H9 (cell line): Measurements from ENCODE around the gene AQP3. TPM values are rescaled to one million over a fixed set of nuclear protein-coding genes. Genes with fewer than 3 reads are reported as not detected.

Experiments used
- DNase-seq: peaks from one replicate; pipeline ENCODE4 v3.0.0-alpha.2; 2017
- H2AFZ ChIP-seq: one replicate; pipeline ENCODE4 v1.6.1; 2013; ENCODE audit warnings: mild to moderate bottlenecking, low read length, control low read depth, moderate library complexity
- H2AK5ac ChIP-seq: 2 replicates; pipeline ENCODE4 v1.6.1; 2013; ENCODE audit warnings: low read length, control low read depth, mixed read lengths; ENCODE audit not compliant: insufficient read length
- H2BK120ac ChIP-seq: one replicate; pipeline ENCODE4 v1.6.1; 2013; ENCODE audit warnings: low read depth, mild to moderate bottlenecking, low read length, control low read depth, inconsistent platforms; ENCODE audit not compliant: poor library complexity, severe bottlenecking
- H2BK12ac ChIP-seq: 2 replicates; pipeline ENCODE4 v1.6.1; 2013; ENCODE audit warnings: low read length, control low read depth, mixed read lengths, low read depth; ENCODE audit not compliant: insufficient read length
- H2BK15ac ChIP-seq: 2 replicates; pipeline ENCODE4 v1.6.1; 2013; ENCODE audit warnings: low read depth, low read length, control low read depth
- H2BK20ac ChIP-seq: one replicate; pipeline ENCODE4 v1.6.1; 2013; ENCODE audit warnings: low read depth, mild to moderate bottlenecking, low read length, control low read depth, inconsistent platforms; ENCODE audit not compliant: poor library complexity, severe bottlenecking
- H2BK5ac ChIP-seq: 2 replicates; pipeline ENCODE4 v1.6.1; 2013; ENCODE audit warnings: low read length, control low read depth, mixed read lengths; ENCODE audit not compliant: insufficient read length
- H3K14ac ChIP-seq: 2 replicates; pipeline ENCODE4 v1.6.1; 2013; ENCODE audit warnings: low read length, control low read depth; ENCODE audit not compliant: insufficient read depth
- H3K18ac ChIP-seq: 2 replicates; pipeline ENCODE4 v1.6.1; 2013; ENCODE audit warnings: low read depth, mild to moderate bottlenecking, mixed read lengths, low read length, control low read depth; ENCODE audit not compliant: insufficient read length
- H3K23ac ChIP-seq: 2 replicates; pipeline ENCODE4 v1.6.1; 2013; ENCODE audit warnings: low read length, control low read depth, mixed read lengths, low read depth; ENCODE audit not compliant: insufficient read length
- H3K23me2 ChIP-seq: 2 replicates; pipeline ENCODE4 v1.6.1; 2013; ENCODE audit warnings: low read depth, mild to moderate bottlenecking, mixed read lengths, low read length, control low read depth; ENCODE audit not compliant: insufficient read length, poor library complexity, severe bottlenecking
- H3K27ac ChIP-seq: 2 replicates; pipeline ENCODE4 v1.5.1; 2013; ENCODE audit warnings: low read length, control low read depth, mixed read lengths, low read depth; ENCODE audit not compliant: insufficient read length
- H3K27me3 ChIP-seq: 2 replicates; pipeline ENCODE4 v1.6.1; 2013; ENCODE audit warnings: low read length, control low read depth, inconsistent platforms; ENCODE audit not compliant: insufficient read depth
- H3K4ac ChIP-seq: 2 replicates; pipeline ENCODE4 v1.6.1; 2013; ENCODE audit warnings: low read depth, mild to moderate bottlenecking, control low read depth, inconsistent platforms, low read length, moderate library complexity
- H3K4me1 ChIP-seq: 2 replicates; pipeline ENCODE4 v1.6.1; 2013; ENCODE audit warnings: low read length, control low read depth, inconsistent platforms; ENCODE audit not compliant: insufficient read depth
- H3K4me2 ChIP-seq: 2 replicates; pipeline ENCODE4 v1.6.1; 2013; ENCODE audit warnings: low read length, control low read depth, mixed read lengths; ENCODE audit not compliant: insufficient read length, insufficient read depth
- H3K56ac ChIP-seq: 2 replicates; pipeline ENCODE4 v1.6.1; 2013; ENCODE audit warnings: low read depth, mild to moderate bottlenecking, mixed read lengths, low read length, control low read depth; ENCODE audit not compliant: insufficient read length
- H3K79me1 ChIP-seq: 2 replicates; pipeline ENCODE4 v1.6.1; 2013; ENCODE audit warnings: low read depth, mild to moderate bottlenecking, moderate library complexity, low read length, control low read depth, inconsistent platforms; ENCODE audit not compliant: insufficient read depth, poor library complexity, severe bottlenecking
- H3K79me2 ChIP-seq: 2 replicates; pipeline ENCODE4 v1.6.1; 2013; ENCODE audit warnings: low read length, control low read depth, inconsistent platforms; ENCODE audit not compliant: insufficient read depth
- H3K9ac ChIP-seq: 2 replicates; pipeline ENCODE4 v1.6.1; 2013; ENCODE audit warnings: low read length, control low read depth, mixed read lengths; ENCODE audit not compliant: insufficient read length; ENCODE audit errors: extremely low read depth
- H3K9me3 ChIP-seq: one replicate; pipeline ENCODE4 v1.6.1; 2013; ENCODE audit warnings: low read depth, low read length, inconsistent platforms; ENCODE audit not compliant: control insufficient read depth
- H3T11ph ChIP-seq: one replicate; pipeline ENCODE4 v1.6.1; 2013; ENCODE audit warnings: mild to moderate bottlenecking, low read length, control low read depth, inconsistent platforms
- H4K20me1 ChIP-seq: one replicate; pipeline ENCODE4 v1.6.1; 2013; ENCODE audit not compliant: control insufficient read depth, insufficient read length, insufficient read depth
- H4K5ac ChIP-seq: 2 replicates; pipeline ENCODE4 v1.6.1; 2013; ENCODE audit warnings: low read depth, mild to moderate bottlenecking, mixed read lengths, low read length, control low read depth; ENCODE audit not compliant: insufficient read length
- H4K8ac ChIP-seq: replicated peaks from 2 replicates; pipeline ENCODE4 v1.6.1; 2013; ENCODE audit warnings: low read length, control low read depth, mixed read lengths, low read depth; ENCODE audit not compliant: insufficient read length
- H4K91ac ChIP-seq: 2 replicates; pipeline ENCODE4 v1.6.1; 2013; ENCODE audit warnings: low read depth, mild to moderate bottlenecking, moderate library complexity, mixed read lengths, low read length, control low read depth; ENCODE audit not compliant: insufficient read length
- H3K27ac Mint-ChIP-seq, 3 experiments: 2 replicates in 2 of 3; 3 replicates in 1 of 3; pipeline ENCODE4 v1.8.0; 2020 to 2021; ENCODE audit warnings: mixed read lengths in 3 of 3, mild to moderate bottlenecking in 1 of 3, moderate library complexity in 1 of 3
- H3K27me3 Mint-ChIP-seq: 2 replicates; pipeline ENCODE4 v1.8.0; 2021; ENCODE audit warnings: low read depth, mild to moderate bottlenecking, moderate library complexity, mixed read lengths
- H3K36me3 Mint-ChIP-seq, 3 experiments: 2 replicates in 2 of 3; 3 replicates in 1 of 3; pipeline ENCODE4 v1.8.0; 2020 to 2021; ENCODE audit warnings: low read depth in 3 of 3, mixed read lengths in 3 of 3; ENCODE audit not compliant: insufficient read depth in 1 of 3
- H3K4me1 Mint-ChIP-seq, 2 experiments: 2 replicates each; pipeline ENCODE4 v1.8.0; 2020; ENCODE audit warnings: mixed read lengths in 2 of 2
- H3K4me3 Mint-ChIP-seq, 2 experiments: 2 replicates in 1 of 2; 3 replicates in 1 of 2; pipeline ENCODE4 v1.8.0; 2020 to 2021; ENCODE audit warnings: mild to moderate bottlenecking in 2 of 2, mixed read lengths in 2 of 2, moderate library complexity in 1 of 2
- H3K9me3 Mint-ChIP-seq, 2 experiments: 2 replicates in 1 of 2; 3 replicates in 1 of 2; pipeline ENCODE4 v1.8.0; 2020; ENCODE audit warnings: mild to moderate bottlenecking in 2 of 2, mixed read lengths in 2 of 2, moderate library complexity in 1 of 2
- WGBS: extraction: QIAGEN DNeasy Blood & Tissue Kit; methylation state at CpG from one replicate; pipeline ENCODE4 v1.1.7; 2013; ENCODE audit warnings: missing lambda C conversion rate, low lambda C conversion rate, mixed read lengths; ENCODE audit not compliant: insufficient read length; ENCODE audit errors: extremely low coverage; 5-methylcytosine and 5-hydroxymethylcytosine counted together
- total RNA-seq: library from RNA; stranded (reverse); gene quantifications from 2 replicates; pipeline ENCODE4 v1.2.1, GENCODE V29; 2021
- TF ChIP-seq, protein P1 (sequence below): fragments of 200-600 bp; sonication (generic); conservative IDR thresholded peaks from 3 replicates; pipeline ENCODE4 v1.8.0; 2021; ENCODE audit warnings: antibody characterized with exemption, mild to moderate bottlenecking

AQP3 gene
- total RNA-seq, 1 experiment from 2014 or later = 1.6 TPM

DNA sequence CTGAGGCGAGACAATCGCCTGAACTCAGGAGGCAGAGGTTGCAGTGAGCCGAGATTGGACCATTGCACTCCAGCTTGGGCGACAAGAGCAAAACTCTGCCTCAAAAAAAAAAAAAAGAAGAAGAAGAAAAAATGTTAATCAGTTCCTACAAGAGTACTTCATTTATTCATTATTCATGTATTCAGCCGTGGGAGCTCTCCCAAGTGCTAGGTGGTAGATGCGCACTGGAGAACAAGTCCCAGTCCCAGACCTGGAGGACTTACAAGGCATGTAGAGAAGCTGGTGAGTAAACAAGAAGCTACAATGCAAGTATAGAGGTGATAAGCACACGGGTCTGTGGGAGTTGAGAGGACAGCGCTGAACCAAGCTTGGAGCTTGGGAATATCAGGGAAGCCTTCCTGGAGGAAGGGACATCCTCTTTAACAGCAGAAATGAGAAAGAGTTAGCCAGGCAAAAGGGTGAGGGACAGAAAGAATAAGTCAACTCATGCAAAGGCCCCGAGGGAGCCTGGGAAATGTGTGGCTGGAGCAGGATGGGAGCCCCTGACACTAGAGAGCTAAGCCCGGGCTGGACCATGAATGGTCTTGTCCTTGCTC, 27.6 kb downstream of the AQP3 start:
- Mint-ChIP-seq H3K9me3 (peaks cover 0 to 3% of the 10 kb centered on the region in 2 experiments; a peak in 1 of 5 replicates), H3K27me3 (peaks cover 3% of the 10 kb centered on the region), H3K4me1 (peaks cover 7 to 13% of the 10 kb centered on the region in 2 experiments), H3K4me3 (no peak overlapping the region), H3K36me3 (no peaks in the 10 kb centered on the region), H3K27ac (no peak overlapping the region)
- TF ChIP-seq, protein P1, sequence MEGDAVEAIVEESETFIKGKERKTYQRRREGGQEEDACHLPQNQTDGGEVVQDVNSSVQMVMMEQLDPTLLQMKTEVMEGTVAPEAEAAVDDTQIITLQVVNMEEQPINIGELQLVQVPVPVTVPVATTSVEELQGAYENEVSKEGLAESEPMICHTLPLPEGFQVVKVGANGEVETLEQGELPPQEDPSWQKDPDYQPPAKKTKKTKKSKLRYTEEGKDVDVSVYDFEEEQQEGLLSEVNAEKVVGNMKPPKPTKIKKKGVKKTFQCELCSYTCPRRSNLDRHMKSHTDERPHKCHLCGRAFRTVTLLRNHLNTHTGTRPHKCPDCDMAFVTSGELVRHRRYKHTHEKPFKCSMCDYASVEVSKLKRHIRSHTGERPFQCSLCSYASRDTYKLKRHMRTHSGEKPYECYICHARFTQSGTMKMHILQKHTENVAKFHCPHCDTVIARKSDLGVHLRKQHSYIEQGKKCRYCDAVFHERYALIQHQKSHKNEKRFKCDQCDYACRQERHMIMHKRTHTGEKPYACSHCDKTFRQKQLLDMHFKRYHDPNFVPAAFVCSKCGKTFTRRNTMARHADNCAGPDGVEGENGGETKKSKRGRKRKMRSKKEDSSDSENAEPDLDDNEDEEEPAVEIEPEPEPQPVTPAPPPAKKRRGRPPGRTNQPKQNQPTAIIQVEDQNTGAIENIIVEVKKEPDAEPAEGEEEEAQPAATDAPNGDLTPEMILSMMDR = no peak
- Histone ChIP-seq H3T11ph (no peak overlapping the region), H3K56ac (no peak overlapping the region), H2AK5ac (no peak overlapping the region), H3K14ac (no peak overlapping the region), H3K4me2 (no peak overlapping the region), H2BK120ac (no peak overlapping the region), H3K4ac (no peak overlapping the region), H2BK5ac (no peak overlapping the region), H3K27ac (no peak overlapping the region), H3K23ac (no peak overlapping the region), H4K5ac (no peak overlapping the region), H2BK20ac (no peak overlapping the region), H3K18ac (no peak overlapping the region), H3K79me2 (no peaks in the 10 kb centered on the region), H3K27me3 (no peaks in the 10 kb centered on the region), H3K9me3 (no peaks in the 10 kb centered on the region), H3K79me1 (no peaks in the 10 kb centered on the region), H3K4me1 (no peaks in the 10 kb centered on the region), H2BK15ac (no peak overlapping the region), H3K23me2 (no peaks in the 10 kb centered on the region), H4K91ac (no peak overlapping the region), H4K8ac (no peak overlapping the region), H2AFZ (no peak overlapping the region), H4K20me1 (no peaks in the 10 kb centered on the region), H2BK12ac (no peak overlapping the region), H3K9ac (no peak overlapping the region)
- WGBS = no CpG with 5 or more reads among the region's 10 CpGs
- no peak for DNase-seq
